OCI-LY7 (cell line): Measurements from ENCODE around the gene PWWP2B. TPM values are rescaled to one million over a fixed set of nuclear protein-coding genes. Genes with fewer than 3 reads are reported as not detected.

ENCODE experiments used
- BruUV-seq: library from RNA; stranded (reverse); fragments of 400-500 nt; replicated peaks from 2 replicates; lab custom pipeline; 2021; lab: Mats Ljungman, UMichigan
- CTCF ChIA-PET: fragments of 300-600 bp; sonication (Branson Sonifier 250); formaldehyde crosslinking; loops from one replicate; lab custom pipeline; 2022; ENCODE audit warnings: antibody characterized with exemption; ENCODE audit not compliant: unreplicated experiment; lab: Charles Lee
- POLR2A ChIA-PET: fragments of 300-600 bp; sonication (Branson Sonifier 250); formaldehyde crosslinking; loops from one replicate; lab custom pipeline; 2022; ENCODE audit warnings: antibody characterized with exemption; lab: Charles Lee
- DNase-seq: peaks from one replicate; pipeline ENCODE4 v3.0.0-alpha.2; 2015; ENCODE audit warnings: low spot score
- H2AFZ ChIP-seq: fragments of 200-600 bp; sonication (generic), shearing (Covaris generic); 2 replicates; pipeline ENCODE4 v1.6.1; 2014; ENCODE audit warnings: mild to moderate bottlenecking, antibody characterized with exemption, low read length, moderate library complexity
- H3K27ac ChIP-seq: fragments of 200-600 bp; sonication (generic); 2 replicates; pipeline ENCODE4 v1.5.1; 2014; ENCODE audit warnings: mixed run types, low read depth, mild to moderate bottlenecking, moderate library complexity, low read length, inconsistent platforms; ENCODE audit not compliant: poor library complexity, severe bottlenecking
- H3K36me3 ChIP-seq: fragments of 200-600 bp; sonication (generic); 2 replicates; pipeline ENCODE4 v1.6.1; 2014; ENCODE audit warnings: mild to moderate bottlenecking, antibody characterized with exemption, low read length, moderate library complexity, mixed read lengths; ENCODE audit not compliant: insufficient read depth
- H3K4me1 ChIP-seq: fragments of 200-600 bp; sonication (generic); 2 replicates; pipeline ENCODE4 v1.5.1; 2014; ENCODE audit warnings: mild to moderate bottlenecking, low read length; ENCODE audit not compliant: insufficient read depth, poor library complexity, severe bottlenecking
- H3K4me2 ChIP-seq: fragments of 200-600 bp; sonication (generic); 2 replicates; pipeline ENCODE4 v1.6.1; 2014; ENCODE audit warnings: mild to moderate bottlenecking, low read length
- H3K4me3 ChIP-seq: fragments of 200-600 bp; sonication (generic); 2 replicates; pipeline ENCODE4 v1.5.1; 2014; ENCODE audit warnings: mild to moderate bottlenecking, low read depth, low read length; ENCODE audit not compliant: poor library complexity, severe bottlenecking
- H3K79me2 ChIP-seq: fragments of 200-600 bp; sonication (generic); 2 replicates; pipeline ENCODE4 v1.6.1; 2016; ENCODE audit warnings: low read depth, mild to moderate bottlenecking, low read length, moderate library complexity, mixed read lengths; ENCODE audit not compliant: insufficient read depth
- H3K9me2 ChIP-seq: fragments of 200-600 bp; sonication (generic); 2 replicates; pipeline ENCODE4 v1.6.1; 2016; ENCODE audit warnings: mild to moderate bottlenecking, low read length, mixed read lengths; ENCODE audit not compliant: insufficient read depth
- H3K9me3 ChIP-seq: fragments of 200-600 bp; sonication (generic); 2 replicates; pipeline ENCODE4 v1.6.1; 2014; ENCODE audit warnings: mild to moderate bottlenecking, mixed run types, low read length, mixed read lengths
- H4K20me1 ChIP-seq: fragments of 200-600 bp; sonication (generic); 2 replicates; pipeline ENCODE4 v1.6.1; 2014; ENCODE audit warnings: mild to moderate bottlenecking, antibody characterized with exemption, low read length, moderate library complexity, mixed read lengths; ENCODE audit not compliant: insufficient read depth
- CTCF ChIP-seq: fragments of 200-600 bp; sonication (generic); conservative IDR thresholded peaks from 2 replicates; pipeline ENCODE4 v1.5.1; 2014; ENCODE audit warnings: mild to moderate bottlenecking, antibody characterized with exemption, low read length, moderate library complexity, mixed read lengths
- EZH2phosphoT487 ChIP-seq: fragments of 200-600 bp; sonication (generic); IDR thresholded peaks from 2 replicates; pipeline ENCODE4 v1.6.1; 2018; ENCODE audit warnings: low read depth, borderline replicate concordance, mild to moderate bottlenecking, mixed run types, antibody characterized with exemption, low read length, moderate library complexity, mixed read lengths
- intact Hi-C: fragments of 100-400 bp; cut with micrococcal nuclease; formaldehyde crosslinking; loops from one replicate; pipeline ENCODE4 v1.10.0; 2022; ENCODE audit not compliant: unreplicated experiment
- total RNA-seq, 2 experiments: library from RNA; depleted of rRNA in 1 of 2; stranded (reverse); fragments of >200 nt in 1 of 2; shearing (Covaris generic) in 1 of 2; gene quantifications; 2 replicates each; pipeline ENCODE4 v1.2.3, GENCODE V29; 2014 to 2022

The PWWP2B gene
- total RNA-seq, 2 experiments from 2014 or later, result 5.9 to 10.6 TPM

- Histone ChIP-seq H3K36me3 (no peaks in the 10 kb centered on the region), H3K27ac (peak overlapping the region; percentile 23), H3K9me2 (no peaks in the 10 kb centered on the region), H2AFZ (peak overlapping the region; percentile 43; the same call in 1 of the 2 replicates), H3K4me1 (peaks cover 9% of the 10 kb centered on the region), H4K20me1 (no peaks in the 10 kb centered on the region), H3K9me3 (no peaks in the 10 kb centered on the region), H3K79me2 (no peaks in the 10 kb centered on the region), H3K4me2 (peak overlapping the region; percentile 84), H3K4me3 (peak overlapping the region; percentile 72)
- intact Hi-C loops, result loop anchor here (1.0 to 2.0 kb wide), 2 partner anchors 24 to 49 kb away; no protein-coding TSS in a partner anchor
- BruUV-seq, result no TSS peak
- TF ChIP-seq EZH2phosphoT487, result no peak
- TF ChIP-seq CTCF, result no peak
- CTCF ChIA-PET, result no interaction called here
- POLR2A ChIA-PET, result interaction anchor here (1.2 kb wide), 1 partner anchor 21 kb away, joined by 3 read pairs; no protein-coding TSS in a partner anchor
- DNase-seq, result peak; percentile 48
These were observed 918 bp downstream of the PWWP2B start for GRCh38 chr10:132397671-132398565.

- H3K4me1 ChIP-seq, result peaks cover 9% of the 10 kb centered on the region
- 0 out of 2 replicates have a peak overlapping the region, but pooled peaks have one; percentile 84 for H3K4me2 ChIP-seq
- no peak for TF ChIP-seq EZH2phosphoT487
- no peak for TF ChIP-seq CTCF
- no peaks in the 10 kb centered on the region for H3K9me2 ChIP-seq
- no peak overlapping the region for H2AFZ ChIP-seq
- no peaks in the 10 kb centered on the region for H3K9me3 ChIP-seq
- no peak overlapping the region for H3K27ac ChIP-seq
- no TSS peak for BruUV-seq
- no peaks in the 10 kb centered on the region for H3K36me3 ChIP-seq
- no peaks in the 10 kb centered on the region for H4K20me1 ChIP-seq
- H3K4me3 ChIP-seq, result no peak overlapping the region
- intact Hi-C loops, result no loop called here
- H3K79me2 ChIP-seq, result no peaks in the 10 kb centered on the region
- POLR2A ChIA-PET, result interaction anchor here (1.2 kb wide), 1 partner anchor 20 kb away, joined by 3 read pairs; no protein-coding TSS in a partner anchor
- no peak for DNase-seq
- CTCF ChIA-PET, result no interaction called here
These were observed 1.6 kb downstream of the PWWP2B start for GRCh38 chr10:132398566-132398991.
